Keratinocyte (primary cell): ENCODE results near the gene S100A6. TPM values are rescaled to one million over a fixed set of nuclear protein-coding genes. Genes with fewer than 3 reads are reported as not detected.
A peak's percentile ranks its signal among the peaks of the same experiment; 100 is the strongest.

Experiments
- DNase-seq: peaks from one replicate; pipeline ENCODE4 v3.0.0-alpha.2; 2011; ENCODE audit warnings: low read depth, missing footprints, low spot score
- FAIRE-seq: peaks from 2 replicates; lab custom pipeline; 2011; peaks lifted over from hg19 to GRCh38; lab: Jason Lieb, UNC
- H2AFZ ChIP-seq: 2 replicates; pipeline ENCODE4 v1.6.0; 2012; ENCODE audit warnings: low read length, control low read depth, inconsistent platforms; ENCODE audit not compliant: control insufficient read depth
- H3K27ac ChIP-seq: 2 replicates; pipeline ENCODE4 v1.5.1; 2011; ENCODE audit warnings: low read length; ENCODE audit not compliant: control insufficient read depth, insufficient read depth
- H3K27me3 ChIP-seq: 3 replicates; pipeline ENCODE4 v1.6.0; 2011; ENCODE audit warnings: low read length; ENCODE audit not compliant: control insufficient read depth, insufficient read depth; ENCODE audit errors: extremely low read depth
- H3K36me3 ChIP-seq, 2 experiments: 2 replicates in 1 of 2; 3 replicates in 1 of 2; pipeline ENCODE4 v1.5.1; 2011; ENCODE audit warnings: low read length in 2 of 2, mild to moderate bottlenecking in 1 of 2; ENCODE audit not compliant: control insufficient read depth in 2 of 2, insufficient read depth in 2 of 2; ENCODE audit errors: extremely low read depth in 1 of 2
- H3K4me1 ChIP-seq: 3 replicates; pipeline ENCODE4 v1.5.1; 2011; ENCODE audit warnings: low read length; ENCODE audit not compliant: control insufficient read depth, insufficient read depth; ENCODE audit errors: extremely low read depth
- H3K4me2 ChIP-seq: 3 replicates; pipeline ENCODE4 v1.6.0; 2011; ENCODE audit warnings: low read depth, low read length; ENCODE audit not compliant: control insufficient read depth, insufficient read depth; ENCODE audit errors: extremely low read depth
- H3K4me3 ChIP-seq, 3 experiments: fragments of 200-600 bp in 1 of 3; sonication (generic) in 1 of 3; 2 replicates in 2 of 3; 3 replicates in 1 of 3; pipeline ENCODE4 v1.5.1; 2011 to 2016; ENCODE audit warnings: low read length in 3 of 3, mild to moderate bottlenecking in 3 of 3, control low read depth in 2 of 3, inconsistent platforms in 1 of 3, low read depth in 1 of 3, mixed read lengths in 1 of 3, mixed run types in 1 of 3, moderate library complexity in 1 of 3; ENCODE audit not compliant: control insufficient read depth in 2 of 3, insufficient read depth in 2 of 3; ENCODE audit errors: extremely low read depth in 1 of 3
- H3K79me2 ChIP-seq: 2 replicates; pipeline ENCODE4 v1.6.0; 2012; ENCODE audit warnings: low read length; ENCODE audit not compliant: control insufficient read depth, insufficient read depth
- H3K9ac ChIP-seq: 3 replicates; pipeline ENCODE4 v1.6.0; 2011; ENCODE audit warnings: low read length; ENCODE audit not compliant: control insufficient read depth, insufficient read depth; ENCODE audit errors: extremely low read depth
- H3K9me1 ChIP-seq: 3 replicates; pipeline ENCODE4 v1.6.0; 2011; ENCODE audit warnings: low read length; ENCODE audit not compliant: control insufficient read depth, insufficient read depth; ENCODE audit errors: extremely low read depth
- H3K9me3 ChIP-seq: 2 replicates; pipeline ENCODE4 v1.5.1; 2012; ENCODE audit warnings: low read depth, low read length; ENCODE audit not compliant: control insufficient read depth
- H4K20me1 ChIP-seq: 3 replicates; pipeline ENCODE4 v1.6.0; 2011; ENCODE audit warnings: low read length; ENCODE audit not compliant: control insufficient read depth, insufficient read depth; ENCODE audit errors: extremely low read depth
- CTCF ChIP-seq, 3 experiments: IDR thresholded peaks in 1 of 3; conservative IDR thresholded peaks in 1 of 3; optimal IDR thresholded peaks in 1 of 3; 2 replicates in 2 of 3; 3 replicates in 1 of 3; pipeline versions ENCODE3 to v1.5.1; 2011; ENCODE audit warnings: low read length in 3 of 3, mild to moderate bottlenecking in 3 of 3, moderate library complexity in 2 of 3, control low read depth in 1 of 3, inconsistent platforms in 1 of 3; ENCODE audit not compliant: insufficient read depth in 2 of 3; ENCODE audit errors: extremely low read depth in 1 of 3
- EZH2 ChIP-seq: IDR thresholded peaks from one replicate; pipeline ENCODE4 v1.6.1; 2012; ENCODE audit warnings: inconsistent platforms, mild to moderate bottlenecking, low read length, moderate library complexity
- dilution Hi-C: fragments of 300-500 bp; cut with MboI; formaldehyde crosslinking; loops from one replicate; pipeline ENCODE4 v1.7.0; 2020; ENCODE audit warnings: low sequenced_read_pairs; ENCODE audit not compliant: extremely low pct_ligation_motif_present
- polyA plus RNA-seq, 5 experiments: library from polyadenylated mRNA; depleted of rRNA in 3 of 5; stranded (reverse) in 3 of 5; stranded (forward) in 1 of 5; unstranded in 1 of 5; fragments of >200 nt; gene quantifications; 1 replicate in 1 of 5; 2 replicates in 3 of 5; 3 replicates in 1 of 5; pipeline versions ENCODE4 v1.2.1 to v1.2.3, GENCODE V29; 2011 to 2012; ENCODE audit warnings: missing spikeins in 2 of 5, low read depth in 1 of 5, low replicate concordance in 1 of 5

The S100A6 gene
- polyA plus RNA-seq, 1 donor (not counting 4 experiments of a cell fraction or from before 2014, with no cell fraction given): 2,598 TPM

- Histone ChIP-seq H3K4me1 (peaks cover 61% of the 10 kb centered on the region), H3K36me3 (peaks cover 10 to 23% of the 10 kb centered on the region in 2 experiments), H3K27me3 (no peaks in the 10 kb centered on the region), H3K9me1 (no peaks in the 10 kb centered on the region), H4K20me1 (no peaks in the 10 kb centered on the region), H3K27ac (peak within 1 kb of the TSS; percentile 63), H3K9ac (peak within 1 kb of the TSS; percentile 36), H3K9me3 (no peaks in the 10 kb centered on the region), H3K4me2 (peak within 1 kb of the TSS; percentile 35), H2AFZ (no peak within 1 kb of the TSS), H3K79me2 (no peaks in the 10 kb centered on the region), H3K4me3 (no peak within 1 kb of the TSS)
- DNase-seq (no peak), FAIRE-seq (peak; percentile 41)
- peak in 2 of 3 experiments; percentile 23 to 47 for TF ChIP-seq CTCF (optimal IDR thresholded peaks at IDR 0.05 in 1 of 3, IDR thresholded peaks at IDR 0.05 in 1 of 3, conservative IDR thresholded peaks at IDR 0.05 in 1 of 3; ENCODE audit: extremely low read depth in 1 of 3, insufficient read depth in 2 of 3, low read length in 3 of 3)
- TF ChIP-seq EZH2: no peak
- dilution Hi-C loops: no loop called here
Observed at GRCh38 chr1:153548722-153549688, 13.2 kb upstream of the S100A6 start, which contains the start of gene S100A3. TSS of gene S100A3 (minus strand) at chr1:153549258. CDS start at chr1:153548485, 773 bp downstream.

GRCh38 chr1:153547560-153548551, 12.1 kb upstream of the S100A6 start:
- no peak overlapping the region for H2AFZ ChIP-seq
- H3K9me1 ChIP-seq: no peaks in the 10 kb centered on the region
- H3K9ac ChIP-seq: no peak overlapping the region
- H3K79me2 ChIP-seq: no peaks in the 10 kb centered on the region
- H3K36me3 ChIP-seq: peaks cover 1 to 12% of the 10 kb centered on the region in 2 experiments
- H3K4me1 ChIP-seq: peaks cover 64% of the 10 kb centered on the region
- DNase-seq: no peak
- no peaks in the 10 kb centered on the region for H3K27me3 ChIP-seq
- dilution Hi-C loops: no loop called here
- no peak for FAIRE-seq
- TF ChIP-seq EZH2 (no peak), CTCF (optimal IDR thresholded peaks at IDR 0.05 in 1 of 3, IDR thresholded peaks at IDR 0.05 in 1 of 3, conservative IDR thresholded peaks at IDR 0.05 in 1 of 3; ENCODE audit: extremely low read depth in 1 of 3, insufficient read depth in 2 of 3, low read length in 3 of 3) (no peak)
- H3K4me2 ChIP-seq: no peak overlapping the region
- H3K9me3 ChIP-seq: no peaks in the 10 kb centered on the region
- no peaks in the 10 kb centered on the region for H4K20me1 ChIP-seq
- H3K4me3 ChIP-seq: no peak overlapping the region
- H3K27ac ChIP-seq: no peak overlapping the region
